Right atrium auricular region (tissue), 2 donors: ENCODE data around the gene HMGCL. TPM values are rescaled to one million over a fixed set of nuclear protein-coding genes. Genes with fewer than 3 reads are reported as not detected.

Experiments
- DNase-seq: peaks from one replicate; pipeline ENCODE4 v3.0.0-alpha.2; 2019; ENCODE audit warnings: low spot score
- H3K27ac ChIP-seq, 2 donors: fragments of 200-600 bp; sonication (generic); 1 replicate in 1 of 2; 2 replicates in 1 of 2; pipeline ENCODE4 v1.5.1; 2016 to 2019
- H3K27me3 ChIP-seq, 2 donors: fragments of 200-600 bp; sonication (generic); one replicate each; pipeline versions ENCODE4 v1.5.1 to v1.6.0; 2017 to 2019
- H3K36me3 ChIP-seq: fragments of 200-600 bp; sonication (generic); one replicate; pipeline ENCODE4 v1.5.1; 2016
- H3K4me1 ChIP-seq, 2 donors: fragments of 200-600 bp; sonication (generic); one replicate each; pipeline versions ENCODE4 v1.5.1 to v1.6.0; 2017 to 2019
- H3K4me3 ChIP-seq, 2 donors: fragments of 200-600 bp; sonication (generic); 1 replicate in 1 of 2; 2 replicates in 1 of 2; pipeline ENCODE4 v1.5.1; 2017 to 2019; ENCODE audit warnings: mild to moderate bottlenecking in 1 of 2, moderate library complexity in 1 of 2
- H3K9me3 ChIP-seq, 2 donors: fragments of 200-600 bp; sonication (generic); one replicate each; pipeline ENCODE4 v1.5.1; 2019
- total RNA-seq, 2 donors: library from RNA; depleted of rRNA; stranded (reverse); fragments of >200 nt; gene quantifications; one replicate each; pipeline ENCODE4 v1.1.0, GENCODE V29; 2016
- TF ChIP-seq, protein P1 (sequence below), 2 donors: fragments of 200-600 bp; sonication (generic); IDR thresholded peaks; one replicate each; pipeline ENCODE4 v1.5.1; 2019; ENCODE audit warnings: antibody characterized with exemption in 2 of 2

The HMGCL gene
- total RNA-seq, 2 donors from 2014 or later, result 22.4 to 26.3 TPM

DNA sequence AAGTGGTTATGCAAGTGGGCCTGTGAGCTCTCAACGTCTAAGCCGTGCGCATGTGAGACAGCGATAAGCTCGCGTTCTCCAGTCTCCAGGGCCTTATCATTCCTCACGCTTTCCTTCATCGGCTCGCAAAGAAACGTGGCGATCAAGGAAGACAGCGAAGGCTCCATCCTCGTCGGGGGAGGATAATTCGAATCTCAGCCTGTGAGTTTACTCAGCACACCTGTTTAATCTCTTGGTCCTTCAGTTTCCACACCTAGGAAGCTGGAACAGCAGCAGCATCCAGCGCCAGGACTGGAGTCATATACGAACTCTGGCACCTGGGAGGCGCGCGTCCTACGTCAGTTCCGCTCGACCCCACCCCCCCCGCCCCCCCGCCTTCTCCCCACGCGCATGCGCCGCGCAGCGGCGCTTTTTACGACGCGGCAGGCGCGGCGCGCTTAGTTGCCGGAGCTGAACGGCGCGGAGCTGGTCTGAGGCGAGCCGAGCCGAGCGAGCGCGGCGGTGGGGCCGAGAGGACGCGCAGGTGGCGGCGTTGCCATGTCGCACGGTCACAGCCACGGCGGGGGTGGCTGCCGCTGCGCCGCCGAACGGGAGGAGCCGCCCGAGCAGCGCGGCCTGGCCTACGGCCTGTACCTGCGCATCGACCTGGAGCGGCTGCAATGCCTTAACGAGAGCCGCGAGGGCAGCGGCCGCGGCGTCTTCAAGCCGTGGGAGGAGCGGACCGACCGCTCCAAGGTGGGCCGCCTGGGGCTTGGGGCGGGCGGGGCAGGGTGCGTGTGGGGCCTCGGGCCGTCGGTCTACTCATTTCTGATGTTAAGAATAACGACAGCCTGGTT, 47.0 kb downstream of the HMGCL start, which contains the start of gene PITHD1:
PITHD1 (plus strand) TSS at position 440 of the 836 bp plus-strand sequence; CDS start at position 538, 98 bp downstream.
- peak within 1 kb of the TSS; percentile 98 to 99 for H3K4me3 ChIP-seq
- H3K27me3 ChIP-seq, result no peaks in the 10 kb centered on the region
- peaks cover 0 to 24% of the 10 kb centered on the region in 2 donors for H3K4me1 ChIP-seq
- H3K36me3 ChIP-seq, result no peaks in the 10 kb centered on the region
- no peaks in the 10 kb centered on the region for H3K9me3 ChIP-seq
- DNase-seq, result peak; percentile 89
- peak within 1 kb of the TSS; percentile 89 to 92 for H3K27ac ChIP-seq
- TF ChIP-seq, protein P1, sequence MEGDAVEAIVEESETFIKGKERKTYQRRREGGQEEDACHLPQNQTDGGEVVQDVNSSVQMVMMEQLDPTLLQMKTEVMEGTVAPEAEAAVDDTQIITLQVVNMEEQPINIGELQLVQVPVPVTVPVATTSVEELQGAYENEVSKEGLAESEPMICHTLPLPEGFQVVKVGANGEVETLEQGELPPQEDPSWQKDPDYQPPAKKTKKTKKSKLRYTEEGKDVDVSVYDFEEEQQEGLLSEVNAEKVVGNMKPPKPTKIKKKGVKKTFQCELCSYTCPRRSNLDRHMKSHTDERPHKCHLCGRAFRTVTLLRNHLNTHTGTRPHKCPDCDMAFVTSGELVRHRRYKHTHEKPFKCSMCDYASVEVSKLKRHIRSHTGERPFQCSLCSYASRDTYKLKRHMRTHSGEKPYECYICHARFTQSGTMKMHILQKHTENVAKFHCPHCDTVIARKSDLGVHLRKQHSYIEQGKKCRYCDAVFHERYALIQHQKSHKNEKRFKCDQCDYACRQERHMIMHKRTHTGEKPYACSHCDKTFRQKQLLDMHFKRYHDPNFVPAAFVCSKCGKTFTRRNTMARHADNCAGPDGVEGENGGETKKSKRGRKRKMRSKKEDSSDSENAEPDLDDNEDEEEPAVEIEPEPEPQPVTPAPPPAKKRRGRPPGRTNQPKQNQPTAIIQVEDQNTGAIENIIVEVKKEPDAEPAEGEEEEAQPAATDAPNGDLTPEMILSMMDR (IDR thresholded peaks at IDR 0.05), result no peak

DNA sequence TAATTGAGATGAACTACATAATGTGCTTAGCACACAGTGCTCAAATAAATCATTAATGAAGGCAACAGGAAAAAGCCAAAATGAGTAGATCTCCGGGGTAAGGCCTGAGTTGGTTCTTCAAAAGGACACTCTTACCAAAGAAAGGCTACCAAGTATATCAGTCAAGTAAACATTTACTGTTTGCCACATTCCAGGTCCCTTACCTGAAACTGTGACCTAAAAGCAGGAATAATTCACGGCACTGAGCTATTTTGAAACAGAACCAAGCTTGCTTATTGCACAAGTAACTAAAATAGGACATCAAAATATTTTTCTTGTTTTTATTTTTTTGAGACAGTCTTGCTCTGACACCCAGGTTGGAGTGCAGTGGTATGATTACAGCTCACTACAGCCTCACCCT, 49.0 kb downstream of the HMGCL start:
- TF ChIP-seq, protein P1 (IDR thresholded peaks at IDR 0.05), result no peak
- no peak overlapping the region for H3K27ac ChIP-seq
- H3K4me1 ChIP-seq, result peaks cover 0 to 32% of the 10 kb centered on the region in 2 donors
- H3K4me3 ChIP-seq, result no peak overlapping the region
- H3K9me3 ChIP-seq, result no peaks in the 10 kb centered on the region
- H3K36me3 ChIP-seq, result no peaks in the 10 kb centered on the region
- H3K27me3 ChIP-seq, result no peaks in the 10 kb centered on the region
- DNase-seq, result no peak

GRCh38 chr1:23774174-23774880, 50.9 kb downstream of the HMGCL start:
- Histone ChIP-seq H3K4me1 (peaks cover 0 to 23% of the 10 kb centered on the region in 2 donors), H3K4me3 (no peak overlapping the region), H3K36me3 (no peaks in the 10 kb centered on the region), H3K9me3 (no peaks in the 10 kb centered on the region), H3K27me3 (no peaks in the 10 kb centered on the region), H3K27ac (no peak overlapping the region)
- no peak for DNase-seq
- TF ChIP-seq, protein P1 (IDR thresholded peaks at IDR 0.05), result no peak

DNA sequence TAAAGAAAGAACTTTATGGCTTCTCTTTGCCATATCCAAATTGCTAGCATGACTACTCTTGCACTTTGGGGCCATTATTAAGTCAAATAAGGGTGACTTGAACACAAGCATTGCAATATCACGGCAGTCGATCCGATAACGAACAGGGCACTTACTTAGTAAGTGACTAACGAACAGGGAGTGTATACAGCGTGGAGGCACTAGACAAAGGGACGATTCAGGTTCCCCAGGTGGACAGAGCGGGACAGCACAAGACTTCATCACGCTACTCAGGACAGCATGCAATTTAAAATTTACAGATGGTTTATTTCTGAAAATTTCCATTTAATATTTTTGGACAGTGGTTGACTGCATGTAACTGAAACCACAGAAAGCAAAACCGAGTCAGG, 52.4 kb downstream of the HMGCL start:
- DNase-seq, result no peak
- TF ChIP-seq, protein P1 (IDR thresholded peaks at IDR 0.05), result no peak
- no peak overlapping the region for H3K4me3 ChIP-seq
- H3K27me3 ChIP-seq, result no peaks in the 10 kb centered on the region
- peaks cover 0 to 22% of the 10 kb centered on the region in 2 donors for H3K4me1 ChIP-seq
- H3K36me3 ChIP-seq, result no peaks in the 10 kb centered on the region
- no peaks in the 10 kb centered on the region for H3K9me3 ChIP-seq
- H3K27ac ChIP-seq, result no peak overlapping the region

DNA sequence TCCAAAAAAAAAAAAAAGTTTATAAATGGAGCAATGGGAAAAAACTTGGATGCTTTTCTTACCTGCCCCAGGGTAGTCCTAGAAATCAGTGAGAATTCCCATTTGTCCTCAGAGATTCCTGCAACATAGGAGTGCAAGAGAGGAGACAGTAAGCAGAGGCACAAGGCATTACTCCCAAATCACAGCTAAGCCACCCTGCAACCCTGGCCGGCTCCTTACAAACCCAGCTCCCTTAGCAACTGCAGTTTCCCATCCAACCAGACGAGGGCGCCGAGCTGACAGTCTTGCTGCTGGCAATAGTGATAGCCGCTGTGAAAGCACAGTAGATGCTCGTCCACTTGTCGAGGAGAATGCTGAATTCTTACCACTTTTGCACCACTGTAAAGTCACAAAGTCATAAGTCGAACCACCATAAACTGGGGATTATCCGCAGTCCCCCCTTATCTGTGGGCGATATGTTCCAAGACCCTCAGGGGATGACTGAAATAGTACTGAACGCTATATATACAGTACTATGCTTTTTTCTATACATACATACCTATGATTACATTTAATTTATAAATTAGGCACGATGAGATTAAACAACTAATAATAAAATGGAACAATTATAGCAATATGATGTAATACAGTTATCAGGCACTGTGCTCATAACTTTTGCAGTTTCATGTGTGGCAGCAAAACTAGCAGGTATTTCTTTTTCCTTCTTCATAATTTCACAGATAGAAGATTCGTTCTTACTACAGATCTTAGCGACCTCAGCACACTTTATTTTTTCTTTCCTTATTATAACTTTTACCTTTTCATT, 53.0 kb downstream of the HMGCL start:
- Histone ChIP-seq H3K4me3 (no peak overlapping the region), H3K27ac (no peak overlapping the region), H3K36me3 (no peaks in the 10 kb centered on the region), H3K4me1 (peaks cover 0 to 17% of the 10 kb centered on the region in 2 donors), H3K27me3 (no peaks in the 10 kb centered on the region), H3K9me3 (no peaks in the 10 kb centered on the region)
- DNase-seq, result peak; percentile 91
- TF ChIP-seq, protein P1 (IDR thresholded peaks at IDR 0.05), result peak; percentile 96 to 97
